GM18517 (cell line): ENCODE measurements around the gene BMP2.

Experiments
- ATAC-seq: cut with Tn5 transposase; IDR thresholded peaks from one replicate; pipeline ENCODE4 v1.9.1; 2021; ENCODE audit warnings: mild to moderate bottlenecking, moderate library complexity; ENCODE audit not compliant: unreplicated experiment

Gene BMP2

GRCh38 chr20:6767536-6768227, at the start of gene BMP2:
TSS of gene BMP2 (plus strand) at chr20:6767686. CDS start at chr20:6770127, 2,441 bp downstream.
- peak; percentile 43 for ATAC-seq

GRCh38 chr20:6718662-6719368, 48.7 kb upstream of the BMP2 start:
- ATAC-seq: no peak

- ATAC-seq: no peak
Observed at GRCh38 chr20:6719369-6719721, 48.1 kb upstream of the BMP2 start.

- no peak for ATAC-seq
Observed at GRCh38 chr20:6726761-6727160, 40.7 kb upstream of the BMP2 start.

GRCh38 chr20:6730672-6731328, 36.7 kb upstream of the BMP2 start:
- ATAC-seq: no peak

GRCh38 chr20:6732001-6732447, 35.5 kb upstream of the BMP2 start:
- ATAC-seq: no peak

GRCh38 chr20:6732851-6733250, 34.6 kb upstream of the BMP2 start:
- ATAC-seq: no peak

- no peak for ATAC-seq
Observed at GRCh38 chr20:6733965-6734364, 33.5 kb upstream of the BMP2 start.

- no peak for ATAC-seq
Observed at GRCh38 chr20:6735942-6736845, 31.3 kb upstream of the BMP2 start.

GRCh38 chr20:6739406-6739805, 28.1 kb upstream of the BMP2 start:
- ATAC-seq: no peak

GRCh38 chr20:6740096-6740495, 27.4 kb upstream of the BMP2 start:
- ATAC-seq: no peak

GRCh38 chr20:6744180-6744579, 23.3 kb upstream of the BMP2 start:
- no peak for ATAC-seq

- ATAC-seq: no peak
Observed at GRCh38 chr20:6744805-6745204, 22.7 kb upstream of the BMP2 start.

GRCh38 chr20:6746901-6747609, 20.4 kb upstream of the BMP2 start:
- ATAC-seq: no peak

GRCh38 chr20:6750438-6750837, 17.0 kb upstream of the BMP2 start:
- no peak for ATAC-seq

GRCh38 chr20:6756693-6757595, 10.5 kb upstream of the BMP2 start:
- ATAC-seq: no peak

- ATAC-seq: no peak
Observed at GRCh38 chr20:6764619-6765018, 2.9 kb upstream of the BMP2 start.

- no peak for ATAC-seq
Observed at GRCh38 chr20:6765469-6766058, 1.9 kb upstream of the BMP2 start.

GRCh38 chr20:6766433-6766832, 1.1 kb upstream of the BMP2 start:
- ATAC-seq: no peak
